A549 (cell line): ENCODE data around the gene EHD3. TPM values are rescaled to one million over a fixed set of nuclear protein-coding genes. Genes with fewer than 3 reads are reported as not detected.

ENCODE experiments used
- ATAC-seq, 2 experiments: fragments of 200-7000 bp in 1 of 2; fragments of >200 bp in 1 of 2; cut with Nextera tagmentation in 1 of 2; cut with Tn5 transposase in 1 of 2; 3 replicates each; pipeline versions ENCODE4 v1.8.0 to v1.9.1; 2018 to 2020; ENCODE audit warnings: mild to moderate bottlenecking in 1 of 2, moderate library complexity in 1 of 2
- CTCF ChIA-PET: fragments of 300-600 bp; sonication (Branson Sonifier 250); formaldehyde crosslinking; extraction: SDS; loops from one replicate; lab custom pipeline; 2021; ENCODE audit warnings: antibody characterized with exemption, inconsistent platforms; lab: Yijun Ruan, JAX
- POLR2A ChIA-PET: fragments of 350-600 bp; formaldehyde crosslinking; extraction: SDS; loops from one replicate; lab custom pipeline; 2021; ENCODE audit warnings: antibody characterized with exemption, inconsistent platforms; lab: Yijun Ruan, JAX
- DNase-seq, 2 experiments: peaks; one replicate each; pipeline versions ENCODE4 v3.0.0 to v3.0.0-alpha.2; 2011 to 2016; ENCODE audit warnings: low read depth in 1 of 2, low spot score in 1 of 2
- FAIRE-seq: peaks from 2 replicates; lab custom pipeline; 2011; peaks lifted over from hg19 to GRCh38; lab: Jason Lieb, UNC
- H3K27ac ChIP-seq, 2 experiments: fragments of >200 bp; sonication (Bioruptor Twin); formaldehyde crosslinking; 3 replicates each; pipeline ENCODE4 v1.5.1; 2016 to 2017
- H3K4me1 ChIP-seq: fragments of >200 bp; sonication (Bioruptor Twin); formaldehyde crosslinking; 3 replicates; pipeline ENCODE4 v1.6.1; 2016
- H3K4me2 ChIP-seq: fragments of >200 bp; sonication (Bioruptor Twin); formaldehyde crosslinking; 3 replicates; pipeline ENCODE4 v1.6.1; 2016
- H3K4me3 ChIP-seq: fragments of >200 bp; sonication (Bioruptor Twin); formaldehyde crosslinking; 3 replicates; pipeline ENCODE4 v1.5.1; 2016
- H3K9me3 ChIP-seq: fragments of >200 bp; sonication (Bioruptor Twin); formaldehyde crosslinking; 3 replicates; pipeline ENCODE4 v1.6.1; 2016
- ATOH8 ChIP-seq: fragments of 250-450 bp; sonication (Bioruptor Pico); IDR thresholded peaks from 2 replicates; pipeline ENCODE4 v1.5.0; 2020; ENCODE audit warnings: low read depth, mild to moderate bottlenecking, moderate library complexity
- BHLHE40 ChIP-seq: IDR thresholded peaks from 2 replicates; pipeline ENCODE4 v1.6.1; 2012; ENCODE audit warnings: low read depth, low read length, inconsistent platforms
- ELK1 ChIP-seq: fragments of 150-350 bp; IDR thresholded peaks from 2 replicates; pipeline ENCODE4 v1.6.1; 2014; ENCODE audit warnings: low read depth, mild to moderate bottlenecking, low read length
- FOSB ChIP-seq: fragments of 250-450 bp; sonication (Bioruptor Pico); IDR thresholded peaks from 2 replicates; pipeline ENCODE4 v1.5.0; 2020; ENCODE audit warnings: mild to moderate bottlenecking, moderate library complexity
- FOSL2 ChIP-seq, 2 experiments: fragments of 450-650 bp in 1 of 2; fragments of >200 bp in 1 of 2; sonication (Bioruptor Twin) in 1 of 2; formaldehyde crosslinking; IDR thresholded peaks; 2 replicates each; pipeline versions ENCODE4 v1.5.0 to v1.6.1; 2016 to 2020; ENCODE audit warnings: mild to moderate bottlenecking in 1 of 2, moderate library complexity in 1 of 2
- HDAC2 ChIP-seq: fragments of 200-600 bp; sonication (generic); IDR thresholded peaks from 2 replicates; pipeline ENCODE4 v1.6.1; 2016
- HEYL ChIP-seq: fragments of 250-450 bp; sonication (Bioruptor Pico); IDR thresholded peaks from 2 replicates; pipeline ENCODE4 v1.8.0; 2021; ENCODE audit warnings: mild to moderate bottlenecking, moderate library complexity
- HOXA7 ChIP-seq: fragments of 250-450 bp; sonication (Bioruptor Pico); IDR thresholded peaks from 2 replicates; pipeline ENCODE4 v1.5.0; 2020; ENCODE audit warnings: mild to moderate bottlenecking, moderate library complexity
- JUN ChIP-seq, 2 experiments: fragments of >200 bp; sonication (Bioruptor Twin); formaldehyde crosslinking; IDR thresholded peaks; 2 replicates in 1 of 2; 3 replicates in 1 of 2; pipeline ENCODE4 v1.6.1; 2016 to 2017
- MAFK ChIP-seq: fragments of 450-650 bp; IDR thresholded peaks from 2 replicates; pipeline ENCODE4 v1.6.1; 2014; ENCODE audit not compliant: partially characterized antibody
- MYC ChIP-seq: IDR thresholded peaks from 2 replicates; pipeline ENCODE4 v1.6.1; 2012; ENCODE audit warnings: mild to moderate bottlenecking, inconsistent platforms, low read length, improper control_type of control experiment, borderline replicate concordance
- NFE2L2 ChIP-seq: fragments of 150-350 bp; conservative IDR thresholded peaks from 2 replicates; pipeline ENCODE4 v1.6.1; 2014; ENCODE audit warnings: low read length
- NPAS2 ChIP-seq: fragments of 250-450 bp; sonication (Bioruptor Pico); IDR thresholded peaks from 2 replicates; pipeline ENCODE4 v1.8.0; 2022; ENCODE audit warnings: mild to moderate bottlenecking, moderate library complexity, borderline replicate concordance
- NR3C1 ChIP-seq: fragments of >200 bp; sonication (Bioruptor Twin); formaldehyde crosslinking; IDR thresholded peaks from 3 replicates; pipeline ENCODE4 v1.6.1; 2017
- PHF8 ChIP-seq: fragments of 200-600 bp; sonication (generic); IDR thresholded peaks from 2 replicates; pipeline ENCODE4 v1.6.1; 2016; ENCODE audit warnings: low read depth, mild to moderate bottlenecking, antibody characterized with exemption, moderate library complexity, borderline replicate concordance
- RNF2 ChIP-seq: fragments of 200-600 bp; sonication (generic); IDR thresholded peaks from 2 replicates; pipeline ENCODE4 v1.6.1; 2016; ENCODE audit warnings: low read depth, mild to moderate bottlenecking, antibody characterized with exemption, moderate library complexity, borderline replicate concordance
- SMC3 ChIP-seq: fragments of >200 bp; sonication (Bioruptor Twin); formaldehyde crosslinking; IDR thresholded peaks from 3 replicates; pipeline ENCODE4 v1.6.1; 2018; ENCODE audit warnings: inconsistent platforms
- TFCP2L1 ChIP-seq: fragments of 250-450 bp; sonication (Bioruptor Pico); IDR thresholded peaks from 2 replicates; pipeline ENCODE4 v1.5.0; 2021; ENCODE audit warnings: mild to moderate bottlenecking
- TP53 ChIP-seq: fragments of 250-450 bp; sonication (Bioruptor Pico); IDR thresholded peaks from 2 replicates; pipeline ENCODE4 v1.5.0; 2021; ENCODE audit warnings: mild to moderate bottlenecking, moderate library complexity
- ZC3H11A ChIP-seq: fragments of 450-650 bp; IDR thresholded peaks from 2 replicates; pipeline ENCODE4 v1.6.1; 2014; ENCODE audit warnings: antibody characterized with exemption, mild to moderate bottlenecking
- ZSCAN20 ChIP-seq: fragments of 250-450 bp; sonication (Bioruptor Pico); IDR thresholded peaks from 2 replicates; pipeline ENCODE4 v1.8.0; 2022; ENCODE audit warnings: mild to moderate bottlenecking, moderate library complexity
- WGBS: methylation state at CpG from one replicate; pipeline ENCODE4 v1.1.6; 2017; ENCODE audit errors: missing lambda C conversion rate; 5-methylcytosine and 5-hydroxymethylcytosine counted together
- polyA plus RNA-seq, 4 experiments: library from polyadenylated mRNA; depleted of rRNA in 3 of 4; stranded (reverse); fragments of >200 nt; fragmentation: RNase III in 1 of 4; extraction: RNeasy Plus Mini Kit Qiagen cat#74134 plus additional on column Dnase treatment in 1 of 4; gene quantifications; 2 replicates in 3 of 4; 3 replicates in 1 of 4; pipeline ENCODE4 v1.2.3, GENCODE V29; 2011 to 2017
- TF ChIP-seq, protein P1 (sequence below): fragments of 200-600 bp; sonication (generic); IDR thresholded peaks from 2 replicates; pipeline ENCODE4 v1.6.1; 2016; ENCODE audit warnings: antibody characterized with exemption, mild to moderate bottlenecking, moderate library complexity
- TF ChIP-seq, protein P2 (sequence below): fragments of >200 bp; sonication (Bioruptor Twin); formaldehyde crosslinking; IDR thresholded peaks from 2 replicates; pipeline ENCODE4 v1.6.1; 2016

EHD3 gene
- polyA plus RNA-seq, 2 of the 4 experiments (the other 2 are of a cell fraction): 8.7 to 10.6 TPM

DNA sequence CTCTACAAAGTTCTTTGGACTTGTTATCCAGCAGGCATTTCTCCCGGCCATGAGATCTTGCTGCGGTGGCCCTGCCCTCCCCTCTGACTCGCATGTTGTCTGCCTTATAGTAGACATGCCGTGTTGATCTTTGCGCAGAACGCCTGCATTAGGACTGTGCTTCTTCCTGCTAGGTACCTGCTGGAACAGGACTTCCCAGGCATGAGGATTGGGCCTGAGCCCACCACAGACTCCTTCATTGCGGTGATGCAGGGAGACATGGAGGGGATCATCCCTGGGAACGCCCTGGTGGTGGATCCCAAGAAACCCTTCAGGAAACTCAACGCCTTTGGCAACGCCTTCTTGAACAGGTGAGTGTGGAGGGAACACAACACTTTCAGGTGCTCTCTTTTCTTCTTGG is 10.1 kb downstream of the EHD3 start (continued):
- TF ChIP-seq, protein P1, sequence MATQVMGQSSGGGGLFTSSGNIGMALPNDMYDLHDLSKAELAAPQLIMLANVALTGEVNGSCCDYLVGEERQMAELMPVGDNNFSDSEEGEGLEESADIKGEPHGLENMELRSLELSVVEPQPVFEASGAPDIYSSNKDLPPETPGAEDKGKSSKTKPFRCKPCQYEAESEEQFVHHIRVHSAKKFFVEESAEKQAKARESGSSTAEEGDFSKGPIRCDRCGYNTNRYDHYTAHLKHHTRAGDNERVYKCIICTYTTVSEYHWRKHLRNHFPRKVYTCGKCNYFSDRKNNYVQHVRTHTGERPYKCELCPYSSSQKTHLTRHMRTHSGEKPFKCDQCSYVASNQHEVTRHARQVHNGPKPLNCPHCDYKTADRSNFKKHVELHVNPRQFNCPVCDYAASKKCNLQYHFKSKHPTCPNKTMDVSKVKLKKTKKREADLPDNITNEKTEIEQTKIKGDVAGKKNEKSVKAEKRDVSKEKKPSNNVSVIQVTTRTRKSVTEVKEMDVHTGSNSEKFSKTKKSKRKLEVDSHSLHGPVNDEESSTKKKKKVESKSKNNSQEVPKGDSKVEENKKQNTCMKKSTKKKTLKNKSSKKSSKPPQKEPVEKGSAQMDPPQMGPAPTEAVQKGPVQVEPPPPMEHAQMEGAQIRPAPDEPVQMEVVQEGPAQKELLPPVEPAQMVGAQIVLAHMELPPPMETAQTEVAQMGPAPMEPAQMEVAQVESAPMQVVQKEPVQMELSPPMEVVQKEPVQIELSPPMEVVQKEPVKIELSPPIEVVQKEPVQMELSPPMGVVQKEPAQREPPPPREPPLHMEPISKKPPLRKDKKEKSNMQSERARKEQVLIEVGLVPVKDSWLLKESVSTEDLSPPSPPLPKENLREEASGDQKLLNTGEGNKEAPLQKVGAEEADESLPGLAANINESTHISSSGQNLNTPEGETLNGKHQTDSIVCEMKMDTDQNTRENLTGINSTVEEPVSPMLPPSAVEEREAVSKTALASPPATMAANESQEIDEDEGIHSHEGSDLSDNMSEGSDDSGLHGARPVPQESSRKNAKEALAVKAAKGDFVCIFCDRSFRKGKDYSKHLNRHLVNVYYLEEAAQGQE: no peak
- TF ChIP-seq ELK1 (no peak), HEYL (no peak), JUN (IDR thresholded peaks at IDR 0.05) (no peak), FOSB (CRISPR knock-in tag) (no peak)

DNA sequence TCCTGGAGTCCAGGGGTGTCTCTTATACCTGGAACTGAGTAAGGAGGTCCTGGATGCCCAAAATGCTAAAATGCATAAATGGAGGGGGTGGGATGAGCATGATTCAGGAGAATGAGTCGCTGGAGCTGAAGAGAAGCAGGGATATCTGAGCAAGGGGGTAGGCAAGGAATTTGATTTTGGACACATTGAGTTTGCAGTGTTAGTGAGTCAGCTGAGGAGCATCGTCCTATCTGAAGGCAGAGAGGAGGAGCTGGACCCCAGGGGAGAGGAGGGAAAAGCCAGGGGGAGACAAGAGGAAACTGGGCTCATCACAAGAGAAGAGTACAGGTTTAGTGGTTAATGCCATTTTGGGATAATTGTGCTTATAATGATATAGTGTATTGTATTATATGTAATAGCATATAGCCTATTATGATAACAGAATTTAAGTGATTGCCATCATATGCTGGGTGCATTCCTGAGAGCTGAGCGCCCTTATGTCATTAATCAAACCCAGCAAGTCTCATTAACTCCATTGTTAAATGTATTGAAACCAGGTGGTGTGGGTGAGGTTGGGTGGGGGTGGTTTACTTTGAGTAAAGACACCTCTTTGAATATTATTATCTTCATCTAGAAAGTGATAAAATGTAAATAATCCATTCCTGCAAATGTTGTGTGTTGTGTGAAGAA is 12.4 kb downstream of the EHD3 start:
- Histone ChIP-seq H3K4me1 (no peaks in the 10 kb centered on the region), H3K27ac (no peak overlapping the region), H3K9me3 (no peaks in the 10 kb centered on the region)
- ChIA-PET CTCF (interaction anchor here (0.6 to 1.9 kb wide), 2 partner anchors 13 to 138 kb away, joined by 3 to 9 read pairs; partner anchors contain the start of gene EHD3), POLR2A (no interaction called here)
- ATAC-seq: no peak
- no peak for FAIRE-seq
- no peak for TF ChIP-seq ZC3H11A
- no peak for TF ChIP-seq ZSCAN20 (CRISPR knock-in tag)
- TF ChIP-seq, all 56 proteins: peak for 0
- no peak for DNase-seq
- H3K4me3 ChIP-seq: no peak overlapping the region
- H3K4me2 ChIP-seq: no peak overlapping the region
- WGBS: 70% methylated on average over 3 of the region's 3 CpGs

DNA sequence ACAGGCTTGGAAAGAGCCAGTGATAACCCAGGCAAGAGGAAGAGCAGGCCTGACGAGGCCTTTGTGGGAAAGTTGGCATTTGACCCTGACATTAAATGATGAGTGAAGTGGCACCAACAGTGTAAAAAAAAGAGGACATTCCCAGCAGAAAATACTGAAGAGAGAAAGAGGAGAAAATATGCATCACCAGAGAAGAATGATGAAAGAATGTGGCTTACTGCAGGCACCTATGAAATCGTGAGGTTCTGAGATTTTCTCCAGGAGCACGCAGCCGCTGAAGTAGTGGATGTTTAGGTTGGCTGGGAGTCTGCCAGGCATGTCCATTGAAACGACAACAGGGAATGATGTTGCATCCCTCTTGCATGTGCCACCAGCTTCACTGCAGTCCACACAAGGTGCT is 13.8 kb downstream of the EHD3 start:
- ChIA-PET POLR2A (no interaction called here), CTCF (no interaction called here)
- DNase-seq (no peak), ATAC-seq (no peak), FAIRE-seq (no peak)
- WGBS: 79% methylated on average over 5 of the region's 5 CpGs
- Histone ChIP-seq H3K4me3 (no peak overlapping the region), H3K4me2 (no peak overlapping the region), H3K4me1 (no peaks in the 10 kb centered on the region), H3K27ac (no peak overlapping the region), H3K9me3 (no peaks in the 10 kb centered on the region)
- TF ChIP-seq MYC (no peak), HOXA7 (CRISPR knock-in tag) (no peak), TFCP2L1 (no peak), NR3C1 (no peak), BHLHE40 (no peak), PHF8 (no peak), FOSL2 (IDR thresholded peaks at IDR 0.05) (no peak), FOSL2 (CRISPR knock-in tag; IDR thresholded peaks at IDR 0.05) (no peak), HDAC2 (no peak), TP53 (CRISPR knock-in tag) (no peak), RNF2 (no peak), SMC3 (no peak), NFE2L2 (no peak), ATOH8 (CRISPR knock-in tag) (no peak), NPAS2 (no peak), MAFK (no peak), JUN (IDR thresholded peaks at IDR 0.05) (no peak), HEYL (no peak)
- TF ChIP-seq, protein P2, sequence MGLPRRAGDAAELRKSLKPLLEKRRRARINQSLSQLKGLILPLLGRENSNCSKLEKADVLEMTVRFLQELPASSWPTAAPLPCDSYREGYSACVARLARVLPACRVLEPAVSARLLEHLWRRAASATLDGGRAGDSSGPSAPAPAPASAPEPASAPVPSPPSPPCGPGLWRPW: no peak
- TF ChIP-seq, protein P1: no peak
